Tibial nerve (tissue), 4 donors: ENCODE results near the gene C2CD4A. TPM values are rescaled to one million over a fixed set of nuclear protein-coding genes. Genes with fewer than 3 reads are reported as not detected.

Experiments
- DNase-seq, 2 donors: peaks; one replicate each; pipeline ENCODE4 v3.0.0-alpha.2; 2019; ENCODE audit warnings: low spot score in 2 of 2
- H3K27ac ChIP-seq, 4 donors: fragments of 200-600 bp; sonication (generic) in 3 of 4; one replicate each; pipeline ENCODE4 v1.5.1; 2017 to 2019; ENCODE audit warnings: mild to moderate bottlenecking in 1 of 4
- H3K27me3 ChIP-seq, 2 donors: fragments of 200-600 bp; sonication (generic) in 1 of 2; one replicate each; pipeline versions ENCODE4 v1.5.1 to v1.6.0; 2017 to 2019
- H3K36me3 ChIP-seq, 3 donors: fragments of 200-600 bp; sonication (generic); one replicate each; pipeline ENCODE4 v1.5.1; 2018 to 2019
- H3K4me1 ChIP-seq, 4 donors: fragments of 200-600 bp; sonication (generic) in 3 of 4; one replicate each; pipeline ENCODE4 v1.5.1; 2017 to 2019
- H3K4me3 ChIP-seq, 4 donors: fragments of 200-600 bp; sonication (generic) in 3 of 4; one replicate each; pipeline ENCODE4 v1.5.1; 2017 to 2019; ENCODE audit warnings: mild to moderate bottlenecking in 1 of 4, moderate library complexity in 1 of 4
- H3K9me3 ChIP-seq, 4 donors: fragments of 200-600 bp; sonication (generic) in 3 of 4; one replicate each; pipeline ENCODE4 v1.5.1; 2017 to 2019
- CTCF ChIP-seq, 5 experiments: fragments of 200-600 bp in 3 of 5; fragments of 450-650 bp in 2 of 5; sonication (generic) in 3 of 5; IDR thresholded peaks; one replicate each; pipeline ENCODE4 v1.5.1; 2016 to 2019; ENCODE audit warnings: antibody characterized with exemption in 5 of 5, mild to moderate bottlenecking in 3 of 5, moderate library complexity in 2 of 5
- EP300 ChIP-seq, 2 donors: sonication (generic); formaldehyde crosslinking; IDR thresholded peaks; one replicate each; pipeline ENCODE4 v1.6.1; 2017; ENCODE audit warnings: antibody characterized with exemption in 2 of 2, mild to moderate bottlenecking in 1 of 2
- POLR2A ChIP-seq, 2 donors: fragments of 450-650 bp; IDR thresholded peaks; one replicate each; pipeline ENCODE4 v1.6.1; 2017; ENCODE audit warnings: antibody characterized with exemption in 2 of 2, mild to moderate bottlenecking in 2 of 2, moderate library complexity in 2 of 2
- WGBS, 2 donors: methylation state at CpG; one replicate each; pipeline ENCODE4 v1.1.5; 2018; 5-methylcytosine and 5-hydroxymethylcytosine counted together
- total RNA-seq, 4 donors: library from RNA; depleted of rRNA; stranded (reverse); fragments of >200 nt; gene quantifications; one replicate each; pipeline ENCODE4 v1.1.0, GENCODE V29; 2016

The C2CD4A gene
- total RNA-seq, 4 donors from 2014 or later, result under 0.01 to 0.30 TPM; not detected in 2

GRCh38 chr15:62060113-62060895, 6.5 kb upstream of the C2CD4A start, which contains the start of gene VPS13C:
Gene VPS13C, minus strand, starts transcription at chr15:62060447. Its CDS starts 73 bp downstream, at chr15:62060374.
- TF ChIP-seq CTCF (IDR thresholded peaks at IDR 0.05) (peak; percentile 73 to 96 (median 87)), POLR2A (IDR thresholded peaks at IDR 0.05) (peak; percentile 79 to 84), EP300 (IDR thresholded peaks at IDR 0.05) (peak in 1 of 2 donors; percentile 84)
- H3K27me3 ChIP-seq, result no peaks in the 10 kb centered on the region
- no peaks in the 10 kb centered on the region for H3K9me3 ChIP-seq
- H3K4me1 ChIP-seq, result peaks cover 0 to 34% (median 6%) of the 10 kb centered on the region in 4 donors
- H3K4me3 ChIP-seq, result peak within 1 kb of the TSS; percentile 83 to 96 (median 87)
- H3K27ac ChIP-seq, result peak within 1 kb of the TSS; percentile 82 to 98 (median 98)
- peak; percentile 78 to 81 for DNase-seq
- WGBS, 2 donors, result 0% methylated on average over 61 to 64 of the region's 73 CpGs
- H3K36me3 ChIP-seq, result no peaks in the 10 kb centered on the region

- H3K4me1 ChIP-seq, result peaks cover 0 to 32% (median 6%) of the 10 kb centered on the region in 4 donors
- 5 to 11% methylated on average over 12 of the region's 12 CpGs for WGBS, 2 donors
- no peaks in the 10 kb centered on the region for H3K36me3 ChIP-seq
- peak overlapping the region; percentile 82 to 98 (median 98) for H3K27ac ChIP-seq
- no peaks in the 10 kb centered on the region for H3K9me3 ChIP-seq
- peak overlapping the region; percentile 83 to 96 (median 87) for H3K4me3 ChIP-seq
- no peaks in the 10 kb centered on the region for H3K27me3 ChIP-seq
- DNase-seq, result no peak
- TF ChIP-seq EP300 (IDR thresholded peaks at IDR 0.05) (no peak), CTCF (IDR thresholded peaks at IDR 0.05) (no peak), POLR2A (IDR thresholded peaks at IDR 0.05) (no peak)
These were observed 5.9 kb upstream of the C2CD4A start for GRCh38 chr15:62060896-62061280.

GRCh38 chr15:62063825-62064635, 2.7 kb upstream of the C2CD4A start:
- 72 to 76% methylated on average over 6 of the region's 6 CpGs for WGBS, 2 donors
- DNase-seq, result no peak
- Histone ChIP-seq H3K4me1 (peaks cover 0 to 34% (median 7%) of the 10 kb centered on the region in 4 donors), H3K4me3 (no peak overlapping the region), H3K27ac (no peak overlapping the region), H3K9me3 (no peaks in the 10 kb centered on the region), H3K27me3 (peaks cover 0 to 3% of the 10 kb centered on the region in 2 donors), H3K36me3 (no peaks in the 10 kb centered on the region)
- TF ChIP-seq POLR2A (IDR thresholded peaks at IDR 0.05) (no peak), EP300 (IDR thresholded peaks at IDR 0.05) (no peak), CTCF (IDR thresholded peaks at IDR 0.05) (no peak)

- DNase-seq, result no peak
- Histone ChIP-seq H3K4me3 (peak overlapping the region; percentile 42 to 70 (median 56)), H3K4me1 (peaks cover 0 to 25% (median 8%) of the 10 kb centered on the region in 4 donors), H3K9me3 (no peaks in the 10 kb centered on the region), H3K27me3 (peaks cover 0 to 6% of the 10 kb centered on the region in 2 donors), H3K36me3 (no peaks in the 10 kb centered on the region), H3K27ac (peak overlapping the region in 1 of 4 donors; percentile 71)
- no peak for TF ChIP-seq CTCF (IDR thresholded peaks at IDR 0.05)
- no peak for TF ChIP-seq POLR2A (IDR thresholded peaks at IDR 0.05)
- no peak for TF ChIP-seq EP300 (IDR thresholded peaks at IDR 0.05)
- 3% methylated on average over 25 to 28 of the region's 62 CpGs for WGBS, 2 donors
These were observed 769 bp downstream of the C2CD4A start for GRCh38 chr15:62067448-62068044.
